Loucy (cell line): ENCODE results near the gene FLRT2.

Experiments used
- H2AFZ ChIP-seq: fragments of 200-600 bp; sonication (generic); 2 replicates; pipeline ENCODE4 v1.6.0; 2016; ENCODE audit warnings: antibody characterized with exemption, mild to moderate bottlenecking, low read length, moderate library complexity
- H3F3A ChIP-seq: fragments of 200-600 bp; 2 replicates; pipeline ENCODE4 v1.6.0; 2016; ENCODE audit warnings: antibody characterized with exemption, low read depth, mild to moderate bottlenecking
- H3K27me3 ChIP-seq: fragments of 200-600 bp; sonication (generic); 2 replicates; pipeline ENCODE4 v1.6.1; 2014; ENCODE audit warnings: low read length, mild to moderate bottlenecking; ENCODE audit not compliant: insufficient read depth, poor library complexity, severe bottlenecking
- H3K36me3 ChIP-seq: fragments of 200-600 bp; sonication (generic); 2 replicates; pipeline ENCODE4 v1.6.1; 2016; ENCODE audit warnings: low read length; ENCODE audit not compliant: insufficient read depth
- H3K4me1 ChIP-seq: fragments of 200-600 bp; sonication (generic); 2 replicates; pipeline ENCODE4 v1.5.1; 2014; ENCODE audit warnings: low read length, mild to moderate bottlenecking; ENCODE audit not compliant: insufficient read depth, poor library complexity, severe bottlenecking
- H3K4me2 ChIP-seq: fragments of 200-600 bp; sonication (generic); 2 replicates; pipeline ENCODE4 v1.6.0; 2014; ENCODE audit warnings: antibody characterized with exemption, low read length, low read depth, mild to moderate bottlenecking; ENCODE audit not compliant: poor library complexity, severe bottlenecking
- H3K4me3 ChIP-seq: fragments of 200-600 bp; sonication (generic); 2 replicates; pipeline ENCODE4 v1.5.1; 2014; ENCODE audit warnings: low read length, mild to moderate bottlenecking, mixed read lengths; ENCODE audit not compliant: poor library complexity, severe bottlenecking
- H3K79me2 ChIP-seq: fragments of 200-600 bp; sonication (generic); 2 replicates; pipeline ENCODE4 v1.6.1; 2014; ENCODE audit warnings: low read length; ENCODE audit not compliant: insufficient read depth
- H3K9ac ChIP-seq: fragments of 200-600 bp; sonication (generic); 2 replicates; pipeline ENCODE4 v1.6.0; 2014; ENCODE audit warnings: mild to moderate bottlenecking, low read depth, low read length, moderate library complexity; ENCODE audit not compliant: poor library complexity, severe bottlenecking
- H3K9me2 ChIP-seq: fragments of 200-600 bp; sonication (generic); replicated peaks from 2 replicates; pipeline ENCODE4 v1.6.1; 2016; ENCODE audit warnings: low read depth, low read length, mixed read lengths
- H3K9me3 ChIP-seq: fragments of 200-600 bp; sonication (generic); 2 replicates; pipeline ENCODE4 v1.6.1; 2014; ENCODE audit warnings: mild to moderate bottlenecking, antibody characterized with exemption, low read length, low read depth; ENCODE audit not compliant: insufficient read depth
- H4K20me1 ChIP-seq: fragments of 200-600 bp; sonication (generic); 2 replicates; pipeline ENCODE4 v1.6.0; 2014; ENCODE audit warnings: antibody characterized with exemption, low read length, mild to moderate bottlenecking; ENCODE audit not compliant: insufficient read depth, poor library complexity, severe bottlenecking
- CTCF ChIP-seq: fragments of 200-600 bp; sonication (generic); conservative IDR thresholded peaks from 2 replicates; pipeline ENCODE4 v1.5.1; 2014; ENCODE audit warnings: mild to moderate bottlenecking, antibody characterized with exemption, low read length
- EZH2phosphoT487 ChIP-seq: fragments of 200-600 bp; IDR thresholded peaks from 2 replicates; pipeline ENCODE4 v1.6.1; 2018; ENCODE audit warnings: antibody characterized with exemption, mild to moderate bottlenecking, moderate library complexity, borderline replicate concordance

The FLRT2 gene

GRCh38 chr14:85607651-85608081 is 77.7 kb downstream of the FLRT2 start:
- Histone ChIP-seq H3K9me2 (no peaks in the 10 kb centered on the region), H2AFZ (no peak overlapping the region), H3K4me1 (no peaks in the 10 kb centered on the region), H4K20me1 (no peaks in the 10 kb centered on the region), H3K9ac (no peak overlapping the region), H3F3A (no peaks in the 10 kb centered on the region), H3K4me3 (no peak overlapping the region), H3K79me2 (no peaks in the 10 kb centered on the region), H3K27me3 (no peaks in the 10 kb centered on the region), H3K9me3 (no peaks in the 10 kb centered on the region), H3K36me3 (no peaks in the 10 kb centered on the region), H3K4me2 (no peak overlapping the region)
- TF ChIP-seq CTCF, result no peak
- TF ChIP-seq EZH2phosphoT487, result no peak

GRCh38 chr14:85613496-85613895 is 83.6 kb downstream of the FLRT2 start:
- Histone ChIP-seq H3K27me3 (no peaks in the 10 kb centered on the region), H3K4me3 (no peak overlapping the region), H2AFZ (no peak overlapping the region), H3K9ac (no peak overlapping the region), H3K36me3 (no peaks in the 10 kb centered on the region), H3K79me2 (no peaks in the 10 kb centered on the region), H3K9me2 (no peaks in the 10 kb centered on the region), H3K4me2 (no peak overlapping the region), H4K20me1 (no peaks in the 10 kb centered on the region), H3F3A (no peaks in the 10 kb centered on the region), H3K4me1 (peaks cover 3% of the 10 kb centered on the region), H3K9me3 (no peaks in the 10 kb centered on the region)
- TF ChIP-seq EZH2phosphoT487 (no peak), CTCF (no peak)

GRCh38 chr14:85616386-85616885 is 86.5 kb downstream of the FLRT2 start:
- Histone ChIP-seq H3K9me2 (no peaks in the 10 kb centered on the region), H3K4me2 (no peak overlapping the region), H3K27me3 (no peaks in the 10 kb centered on the region), H3K36me3 (no peaks in the 10 kb centered on the region), H3K9me3 (no peaks in the 10 kb centered on the region), H3K4me1 (peaks cover 3% of the 10 kb centered on the region), H3K79me2 (no peaks in the 10 kb centered on the region), H2AFZ (no peak overlapping the region), H3K4me3 (no peak overlapping the region), H3F3A (no peaks in the 10 kb centered on the region), H4K20me1 (no peaks in the 10 kb centered on the region), H3K9ac (no peak overlapping the region)
- no peak for TF ChIP-seq EZH2phosphoT487

GRCh38 chr14:85616886-85617285 is 86.9 kb downstream of the FLRT2 start:
- Histone ChIP-seq H3F3A (no peaks in the 10 kb centered on the region), H2AFZ (no peak overlapping the region), H3K9me2 (no peaks in the 10 kb centered on the region), H3K4me1 (peaks cover 3% of the 10 kb centered on the region), H3K79me2 (no peaks in the 10 kb centered on the region), H3K9ac (no peak overlapping the region), H3K27me3 (no peaks in the 10 kb centered on the region), H3K36me3 (no peaks in the 10 kb centered on the region), H3K4me3 (no peak overlapping the region), H4K20me1 (no peaks in the 10 kb centered on the region), H3K9me3 (no peaks in the 10 kb centered on the region), H3K4me2 (no peak overlapping the region)
- TF ChIP-seq CTCF (no peak), EZH2phosphoT487 (no peak)
